Activated T-cell treated with anti-CD3 and anti-CD28 coated beads, Interleukin-2, amount 50 U/mL, for 4 hours (primary cell): ENCODE data around the gene ZC3H18. TPM values are rescaled to one million over a fixed set of nuclear protein-coding genes. Genes with fewer than 3 reads are reported as not detected.
A peak's percentile ranks its signal among the peaks of the same experiment; 100 is the strongest.

Experiments used
- ATAC-seq, 2 donors: fragments of 200-7000 bp; cut with Tn5 transposase; one replicate each; pipeline ENCODE4 v1.10.0; 2021
- DNase-seq: peaks from one replicate; pipeline ENCODE4 v3.0.0-alpha.2; 2020
- H3K27me3 Mint-ChIP-seq: one replicate; pipeline ENCODE4 v1.8.0; 2021; ENCODE audit warnings: low read depth, mixed read lengths
- H3K36me3 Mint-ChIP-seq: one replicate; pipeline ENCODE4 v1.8.0; 2022; ENCODE audit warnings: mixed read lengths; ENCODE audit not compliant: insufficient read depth
- H3K4me1 Mint-ChIP-seq: one replicate; pipeline ENCODE4 v1.8.0; 2021; ENCODE audit warnings: low read depth, mixed read lengths
- H3K4me3 Mint-ChIP-seq: one replicate; pipeline ENCODE4 v1.8.0; 2021; ENCODE audit warnings: mild to moderate bottlenecking, moderate library complexity, mixed read lengths
- H3K9me3 Mint-ChIP-seq: one replicate; pipeline ENCODE4 v1.8.0; 2021; ENCODE audit warnings: mixed read lengths
- total RNA-seq, 3 donors: library from RNA; stranded (reverse); gene quantifications; one replicate each; pipeline ENCODE4 v1.2.1, GENCODE V29; 2021

The ZC3H18 gene
- total RNA-seq, 3 donors from 2014 or later = 117 to 122 (median 118) TPM

DNA sequence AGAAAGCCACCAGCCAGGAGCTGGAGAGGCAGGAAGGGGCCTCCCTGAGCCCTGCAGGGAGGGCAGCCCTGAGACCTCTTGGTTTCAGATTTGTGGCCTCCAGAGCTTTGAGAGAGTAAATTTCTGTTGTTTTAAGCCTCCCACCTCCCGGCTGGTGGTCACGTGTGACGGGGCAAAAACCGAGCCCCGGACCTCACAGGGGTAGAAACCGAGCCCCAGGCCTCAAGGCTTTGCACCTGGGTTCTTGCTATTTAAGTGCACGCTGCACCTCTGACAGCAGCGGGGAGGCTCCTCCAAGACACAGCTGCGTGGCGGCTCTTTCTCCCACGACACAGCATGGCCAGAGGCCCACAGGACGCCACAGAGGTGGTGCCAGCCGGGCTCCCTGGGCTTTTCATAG lies 17.4 kb upstream of the ZC3H18 start:
- H3K36me3 Mint-ChIP-seq = no peaks in the 10 kb centered on the region
- H3K27me3 Mint-ChIP-seq = no peaks in the 10 kb centered on the region
- H3K4me1 Mint-ChIP-seq = peaks cover 28% of the 10 kb centered on the region
- no peak for DNase-seq
- H3K9me3 Mint-ChIP-seq = no peaks in the 10 kb centered on the region
- H3K4me3 Mint-ChIP-seq = no peak overlapping the region
- ATAC-seq = no peak

GRCh38 chr16:88553739-88554138 lies 16.5 kb upstream of the ZC3H18 start:
- H3K9me3 Mint-ChIP-seq = no peaks in the 10 kb centered on the region
- ATAC-seq (no peak), DNase-seq (no peak)
- no peaks in the 10 kb centered on the region for H3K36me3 Mint-ChIP-seq
- H3K4me1 Mint-ChIP-seq = peaks cover 26% of the 10 kb centered on the region
- peaks cover under 1% of the 10 kb centered on the region for H3K27me3 Mint-ChIP-seq
- no peak overlapping the region for H3K4me3 Mint-ChIP-seq

GRCh38 chr16:88554711-88555264 lies 15.4 kb upstream of the ZC3H18 start:
- no peaks in the 10 kb centered on the region for H3K36me3 Mint-ChIP-seq
- H3K27me3 Mint-ChIP-seq = peaks cover 4% of the 10 kb centered on the region
- ATAC-seq = no peak
- H3K9me3 Mint-ChIP-seq = no peaks in the 10 kb centered on the region
- peaks cover 22% of the 10 kb centered on the region for H3K4me1 Mint-ChIP-seq
- DNase-seq = no peak
- H3K4me3 Mint-ChIP-seq = no peak overlapping the region

DNA sequence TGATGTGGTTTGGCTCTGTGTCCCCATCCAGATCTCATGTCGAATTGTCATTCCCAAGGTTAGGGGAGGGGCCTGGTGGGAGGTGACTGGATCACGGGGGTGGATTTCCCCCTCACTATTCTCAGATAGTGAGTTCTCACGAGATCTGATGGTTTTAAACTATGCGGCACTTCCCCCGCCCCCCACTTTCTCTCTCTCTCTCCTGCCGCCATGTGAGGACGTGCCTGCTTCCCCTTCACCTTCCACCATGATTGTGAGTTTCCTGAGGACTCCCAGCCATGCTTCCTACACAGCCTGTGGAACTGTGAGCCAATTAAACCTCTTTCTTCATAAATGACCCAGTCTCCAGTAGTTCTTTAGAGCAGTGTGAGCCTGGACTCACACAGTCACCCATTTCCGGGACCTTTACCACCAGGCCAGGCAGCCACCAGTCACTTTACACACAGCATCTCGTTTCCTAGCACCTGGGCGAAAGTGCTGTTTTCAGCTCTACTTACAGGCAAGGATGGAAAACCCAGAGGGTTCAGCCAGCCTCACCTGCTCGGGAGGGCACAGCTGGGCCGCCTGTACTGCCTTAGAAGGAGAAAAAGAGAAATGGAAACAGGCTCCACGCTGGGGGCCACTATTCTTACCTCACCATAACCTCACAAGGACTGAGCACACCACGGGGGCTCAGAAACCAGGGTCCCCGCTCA lies 13.8 kb upstream of the ZC3H18 start:
- Mint-ChIP-seq H3K4me1 (peaks cover 10% of the 10 kb centered on the region), H3K9me3 (no peaks in the 10 kb centered on the region), H3K36me3 (no peaks in the 10 kb centered on the region), H3K4me3 (no peak overlapping the region), H3K27me3 (peaks cover 6% of the 10 kb centered on the region)
- ATAC-seq (no peak), DNase-seq (no peak)

DNA sequence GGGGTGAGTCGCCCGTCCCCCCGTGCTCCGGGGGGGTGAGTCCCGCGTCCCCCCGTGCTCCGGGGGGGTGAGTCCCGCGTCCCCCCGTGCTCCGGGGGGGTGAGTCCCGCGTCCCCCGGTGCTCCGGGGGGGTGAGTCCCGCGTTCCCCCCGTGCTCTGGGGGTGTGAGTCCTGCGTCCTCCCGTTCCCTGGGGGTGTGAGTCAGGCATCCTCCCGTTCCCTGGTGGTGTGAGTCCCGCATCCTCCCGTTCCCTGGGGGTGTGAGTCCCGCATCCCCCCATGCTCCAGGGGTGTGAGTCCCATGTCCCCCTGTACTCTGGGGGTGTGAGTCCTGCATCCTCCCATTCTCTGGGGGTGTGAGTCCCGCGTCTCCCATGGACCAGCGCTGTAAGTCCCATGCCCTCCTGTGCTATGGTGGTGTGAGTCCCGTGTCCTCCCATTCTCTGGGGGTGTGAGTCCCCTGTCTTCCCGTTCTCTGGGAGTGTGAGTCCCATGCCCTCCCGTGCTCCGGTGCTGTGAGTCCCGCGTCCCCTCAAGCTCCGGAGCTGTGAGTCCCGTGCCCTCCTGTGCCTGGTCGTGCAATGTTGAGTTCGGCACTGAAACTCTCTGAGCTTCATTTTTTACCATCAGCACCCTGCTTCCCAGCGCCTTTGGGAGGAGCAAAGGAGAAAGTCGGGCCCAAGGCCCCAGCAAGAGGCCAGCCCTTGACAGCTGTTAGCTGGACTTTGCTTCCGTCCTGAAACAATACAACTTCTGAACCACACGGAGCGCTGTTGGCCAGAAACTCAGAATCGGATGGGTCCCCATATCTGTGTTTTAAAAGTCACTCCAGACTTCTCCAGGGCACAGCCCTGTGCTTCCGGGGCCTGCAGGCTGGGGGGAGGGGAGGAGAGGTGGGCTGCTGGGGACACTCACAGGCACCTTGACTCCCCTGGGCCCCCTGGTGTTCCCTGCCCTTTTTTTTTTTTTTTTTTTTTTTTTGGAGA lies 11.5 kb upstream of the ZC3H18 start:
- ATAC-seq (peak; percentile 27 to 40), DNase-seq (no peak)
- no peaks in the 10 kb centered on the region for H3K9me3 Mint-ChIP-seq
- H3K27me3 Mint-ChIP-seq = peaks cover 6% of the 10 kb centered on the region
- H3K4me1 Mint-ChIP-seq = peaks cover 6% of the 10 kb centered on the region
- no peak overlapping the region for H3K4me3 Mint-ChIP-seq
- H3K36me3 Mint-ChIP-seq = no peaks in the 10 kb centered on the region

- Mint-ChIP-seq H3K4me1 (peaks cover 6% of the 10 kb centered on the region), H3K27me3 (peaks cover 6% of the 10 kb centered on the region), H3K4me3 (no peak overlapping the region), H3K9me3 (no peaks in the 10 kb centered on the region), H3K36me3 (no peaks in the 10 kb centered on the region)
- ATAC-seq (no peak), DNase-seq (no peak)
Observed at GRCh38 chr16:88560714-88561484, 9.3 kb upstream of the ZC3H18 start.

DNA sequence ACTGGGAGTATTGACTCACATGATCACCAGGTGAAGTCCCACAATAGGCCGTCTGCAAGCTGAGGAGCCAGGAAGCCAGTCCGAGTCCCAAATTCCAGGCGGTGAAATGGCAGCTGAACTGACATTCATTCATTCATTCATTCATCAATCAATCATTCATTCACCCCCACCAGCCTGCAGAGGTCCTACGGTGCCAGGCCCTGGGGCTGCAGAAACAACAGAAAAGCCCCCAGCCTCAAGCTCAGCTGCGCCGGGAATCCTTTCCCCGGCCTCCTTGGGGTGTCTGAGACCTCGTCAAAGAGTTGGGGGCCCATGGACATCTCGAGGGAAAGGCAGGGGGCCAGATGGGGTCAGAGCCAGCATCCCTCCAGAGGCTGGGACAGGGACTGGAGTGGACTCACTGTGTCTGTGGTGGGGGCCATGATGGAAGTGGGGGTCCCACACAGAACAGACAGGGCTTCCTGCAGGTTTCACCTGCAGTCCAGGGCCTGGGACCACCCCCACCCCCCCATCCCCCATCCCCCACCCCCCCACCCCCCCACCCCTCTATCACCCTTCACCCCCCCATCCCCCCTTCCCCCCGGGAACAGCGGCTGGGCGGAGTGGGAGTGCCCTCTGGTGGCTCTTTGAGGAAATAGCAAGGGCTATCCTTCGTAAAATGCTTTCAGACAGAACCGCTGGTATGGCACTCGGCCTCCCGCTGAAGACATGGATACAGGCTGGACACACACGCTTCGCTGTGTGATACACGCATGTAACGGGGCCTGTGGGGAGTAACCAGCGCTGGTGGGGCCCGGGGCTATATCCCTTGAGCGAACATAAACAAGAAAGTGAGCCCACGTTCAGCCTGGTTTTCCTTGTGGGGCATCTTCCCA lies 8.5 kb upstream of the ZC3H18 start:
- Mint-ChIP-seq H3K27me3 (peaks cover 6% of the 10 kb centered on the region), H3K36me3 (no peaks in the 10 kb centered on the region), H3K4me3 (no peak overlapping the region), H3K4me1 (peaks cover 11% of the 10 kb centered on the region), H3K9me3 (no peaks in the 10 kb centered on the region)
- DNase-seq (peak; percentile 50), ATAC-seq (peak; percentile 52 to 55)

DNA sequence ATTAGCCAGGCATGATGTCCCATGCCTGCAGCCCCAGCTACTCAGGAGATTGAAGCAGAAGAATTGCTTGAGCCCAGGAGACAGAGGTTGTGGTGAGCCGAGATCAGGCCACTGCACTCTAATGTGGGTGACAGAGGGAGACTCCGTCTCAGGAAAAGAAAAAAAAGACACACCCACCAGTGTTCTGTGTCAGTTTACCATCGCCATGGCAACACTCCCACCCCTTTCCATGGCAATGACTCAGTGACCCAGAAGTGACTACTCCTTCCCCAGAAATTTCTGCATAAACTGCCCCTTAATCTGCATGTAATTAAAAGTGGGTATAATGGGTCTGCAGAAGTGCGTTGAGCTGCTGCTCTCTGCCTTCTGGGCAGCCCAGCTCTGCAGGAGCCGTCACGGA lies 4.0 kb upstream of the ZC3H18 start:
- peaks cover 17% of the 10 kb centered on the region for H3K4me1 Mint-ChIP-seq
- no peaks in the 10 kb centered on the region for H3K36me3 Mint-ChIP-seq
- DNase-seq = peak; percentile 34
- H3K4me3 Mint-ChIP-seq = no peak overlapping the region
- no peaks in the 10 kb centered on the region for H3K27me3 Mint-ChIP-seq
- H3K9me3 Mint-ChIP-seq = no peaks in the 10 kb centered on the region
- peak; percentile 7 to 21 for ATAC-seq

DNA sequence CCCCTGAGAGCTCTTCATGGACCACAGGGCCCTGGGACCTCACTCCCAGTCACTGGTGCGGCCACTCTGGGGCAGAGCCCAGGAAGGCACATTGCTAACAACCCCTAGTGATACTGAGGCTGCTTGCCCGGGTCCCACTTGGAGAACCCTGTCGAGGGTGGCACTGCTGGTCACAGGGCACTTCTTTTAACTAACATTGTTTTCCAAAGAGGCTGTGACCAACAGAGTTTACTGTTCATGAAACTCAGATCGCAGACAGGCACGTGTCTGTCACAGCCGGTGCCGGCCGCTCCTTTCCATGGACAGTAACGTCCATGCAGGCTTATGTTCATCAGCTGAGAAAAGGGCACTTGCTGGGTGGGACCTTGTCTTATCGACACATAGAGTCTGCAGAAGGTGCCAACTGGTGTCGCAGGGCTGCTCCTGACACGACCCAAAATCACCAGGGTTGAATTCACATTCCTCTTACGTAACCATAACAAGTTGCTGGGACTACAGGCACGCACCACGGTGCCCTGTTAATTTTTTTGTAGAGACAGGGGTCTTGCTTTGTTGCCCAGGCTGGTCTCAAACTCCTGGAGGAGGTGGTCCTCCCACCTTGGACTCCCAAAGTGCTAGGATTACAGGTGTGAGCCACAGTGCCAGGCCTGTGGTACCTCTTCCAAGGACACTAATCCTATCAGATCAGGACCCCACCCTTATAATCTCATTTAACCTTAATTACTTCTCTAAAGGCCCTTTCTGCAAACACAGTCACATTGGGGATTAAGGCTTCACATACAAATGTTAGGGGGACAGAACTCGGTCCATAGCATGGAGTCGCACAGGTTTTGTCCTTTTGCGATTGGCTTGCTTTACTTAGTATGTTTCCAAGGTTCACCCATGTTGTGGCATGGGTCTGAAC lies 1.2 kb upstream of the ZC3H18 start:
- DNase-seq (no peak), ATAC-seq (no peak)
- H3K4me3 Mint-ChIP-seq = peak overlapping the region; percentile 83
- no peaks in the 10 kb centered on the region for H3K9me3 Mint-ChIP-seq
- H3K27me3 Mint-ChIP-seq = no peaks in the 10 kb centered on the region
- peaks cover 37% of the 10 kb centered on the region for H3K4me1 Mint-ChIP-seq
- peaks cover 4% of the 10 kb centered on the region for H3K36me3 Mint-ChIP-seq

GRCh38 chr16:88569614-88569984 lies 604 bp upstream of the ZC3H18 start:
- ATAC-seq (peak; percentile 7 to 28), DNase-seq (no peak)
- H3K4me3 Mint-ChIP-seq = peak overlapping the region; percentile 83
- peaks cover 37% of the 10 kb centered on the region for H3K4me1 Mint-ChIP-seq
- peaks cover 4% of the 10 kb centered on the region for H3K36me3 Mint-ChIP-seq
- H3K27me3 Mint-ChIP-seq = no peaks in the 10 kb centered on the region
- H3K9me3 Mint-ChIP-seq = no peaks in the 10 kb centered on the region

DNA sequence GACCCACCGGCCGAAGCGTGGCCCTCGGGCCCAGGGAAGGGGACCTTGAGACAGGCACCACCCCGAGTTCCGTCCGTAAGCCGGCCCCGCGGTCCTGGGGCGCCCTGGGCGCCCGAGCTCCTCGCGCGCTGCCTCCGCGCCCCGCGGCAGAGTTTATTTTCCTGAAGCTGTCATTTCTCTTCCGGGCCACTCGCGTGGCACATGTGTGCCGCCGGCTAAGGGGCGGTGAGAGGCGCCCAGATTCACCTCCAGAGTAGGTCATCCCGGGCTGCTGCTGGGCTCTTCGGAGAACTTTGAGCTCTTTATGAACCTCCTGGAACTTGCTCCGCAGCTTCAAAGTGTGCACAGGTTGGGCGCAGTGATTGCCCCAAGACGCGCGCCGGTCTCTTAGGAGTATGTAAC lies 489 bp downstream of the ZC3H18 start:
- peaks cover 40% of the 10 kb centered on the region for H3K4me1 Mint-ChIP-seq
- DNase-seq = peak; percentile 31
- peak overlapping the region; percentile 90 for H3K4me3 Mint-ChIP-seq
- no peaks in the 10 kb centered on the region for H3K27me3 Mint-ChIP-seq
- peaks cover 6% of the 10 kb centered on the region for H3K36me3 Mint-ChIP-seq
- ATAC-seq = peak; percentile 62 to 66
- no peaks in the 10 kb centered on the region for H3K9me3 Mint-ChIP-seq

GRCh38 chr16:88575251-88575650 lies 5.0 kb downstream of the ZC3H18 start:
- no peak overlapping the region for H3K4me3 Mint-ChIP-seq
- H3K27me3 Mint-ChIP-seq = no peaks in the 10 kb centered on the region
- no peaks in the 10 kb centered on the region for H3K9me3 Mint-ChIP-seq
- peaks cover 23% of the 10 kb centered on the region for H3K36me3 Mint-ChIP-seq
- no peak for DNase-seq
- peaks cover 43% of the 10 kb centered on the region for H3K4me1 Mint-ChIP-seq
- no peak for ATAC-seq
